H54 (cell line): ENCODE measurements around the gene PPP2R5C.
"Not testable (repeated sequence)": the region's sequence is repeated elsewhere in the genome, so short reads cannot be mapped to it uniquely, and the experiment has no call there.

Experiments
- DNase-seq: peaks from one replicate; pipeline ENCODE4 v3.0.0; 2011; ENCODE audit warnings: low spot score, mixed read lengths; ENCODE audit not compliant: insufficient read length
- FAIRE-seq: peaks from 3 replicates; lab custom pipeline; 2011; peaks lifted over from hg19 to GRCh38; lab: Jason Lieb, UNC
- POLR2A ChIP-seq: IDR thresholded peaks from 2 replicates; pipeline ENCODE4 v1.6.1; 2011; ENCODE audit warnings: low read depth, mild to moderate bottlenecking, low read length

The PPP2R5C gene

GRCh38 chr14:101761032-101761880 lies at the start of gene PPP2R5C:
Gene PPP2R5C (plus strand): TSS chr14:101761709. CDS start chr14:101761894, 185 bp downstream.
- TF ChIP-seq POLR2A: peak; percentile 72
- DNase-seq: peak; percentile 96
- no peak for FAIRE-seq

GRCh38 chr14:101711857-101712233 lies 49.7 kb upstream of the PPP2R5C start:
- DNase-seq, FAIRE-seq: not testable (repeated sequence)

- not testable (repeated sequence) for FAIRE-seq
These were observed 49.2 kb upstream of the PPP2R5C start for GRCh38 chr14:101712341-101712740.

GRCh38 chr14:101713091-101713490 lies 48.4 kb upstream of the PPP2R5C start:
- FAIRE-seq, DNase-seq: not testable (repeated sequence)

More at GRCh38 chr14:101712341-101712740, 49.2 kb upstream of the PPP2R5C start:
- not testable (repeated sequence) for DNase-seq

- DNase-seq (no peak), FAIRE-seq (no peak)
These were observed 47.7 kb upstream of the PPP2R5C start for GRCh38 chr14:101713621-101714349.

GRCh38 chr14:101714394-101714793 lies 47.1 kb upstream of the PPP2R5C start:
- no peak for TF ChIP-seq POLR2A
- DNase-seq: no peak
- FAIRE-seq: no peak

More at GRCh38 chr14:101713621-101714349, 47.7 kb upstream of the PPP2R5C start:
- no peak for TF ChIP-seq POLR2A

- DNase-seq (no peak), FAIRE-seq (no peak)
- no peak for TF ChIP-seq POLR2A
These were observed 46.1 kb upstream of the PPP2R5C start for GRCh38 chr14:101715210-101716076.

GRCh38 chr14:101716077-101716950 lies 45.2 kb upstream of the PPP2R5C start:
- DNase-seq: no peak
- no peak for TF ChIP-seq POLR2A
- no peak for FAIRE-seq

- DNase-seq (no peak), FAIRE-seq (no peak)
- no peak for TF ChIP-seq POLR2A
These were observed 44.4 kb upstream of the PPP2R5C start for GRCh38 chr14:101716956-101717662.

GRCh38 chr14:101717663-101718490 lies 43.6 kb upstream of the PPP2R5C start:
- no peak for DNase-seq
- no peak for TF ChIP-seq POLR2A
- no peak for FAIRE-seq

- FAIRE-seq (no peak), DNase-seq (no peak)
- TF ChIP-seq POLR2A: no peak
These were observed 42.4 kb upstream of the PPP2R5C start for GRCh38 chr14:101719045-101719645.

- no peak for TF ChIP-seq POLR2A
- DNase-seq (no peak), FAIRE-seq (no peak)
These were observed 41.8 kb upstream of the PPP2R5C start for GRCh38 chr14:101719708-101720107.
